ENCODE data around the gene XRN2.

XRN2 gene

GRCh38 chr20:21301940-21302663 is 1.0 kb upstream of the XRN2 start:
- no peak for DNase-seq

GRCh38 chr20:21302664-21303060 is 469 bp upstream of the XRN2 start:
- DNase-seq, result no peak

- DNase-seq, result no peak
These were observed 898 bp downstream of the XRN2 start for GRCh38 chr20:21303872-21304586.

- no peak for DNase-seq
These were observed 5.2 kb downstream of the XRN2 start for GRCh38 chr20:21308340-21308739.

GRCh38 chr20:21309678-21310467 is 6.7 kb downstream of the XRN2 start:
- DNase-seq, result no peak

- no peak for DNase-seq
These were observed 9.8 kb downstream of the XRN2 start for GRCh38 chr20:21312813-21313474.

GRCh38 chr20:21315138-21315537 is 12.0 kb downstream of the XRN2 start:
- DNase-seq, result no peak

GRCh38 chr20:21322083-21322710 is 19.1 kb downstream of the XRN2 start:
- no peak for DNase-seq

- no peak for DNase-seq
These were observed 19.8 kb downstream of the XRN2 start for GRCh38 chr20:21322921-21323331.

- DNase-seq, result no peak
These were observed 20.5 kb downstream of the XRN2 start for GRCh38 chr20:21323640-21324039.

- no peak for DNase-seq
These were observed 21.0 kb downstream of the XRN2 start for GRCh38 chr20:21324126-21324525.

GRCh38 chr20:21325296-21325695 is 22.2 kb downstream of the XRN2 start:
- DNase-seq, result no peak

GRCh38 chr20:21326700-21327099 is 23.6 kb downstream of the XRN2 start:
- no peak for DNase-seq

- no peak for DNase-seq
These were observed 33.5 kb downstream of the XRN2 start for GRCh38 chr20:21336455-21337151.

- DNase-seq, result no peak
These were observed 35.2 kb downstream of the XRN2 start for GRCh38 chr20:21338291-21338690.

- DNase-seq, result no peak
These were observed 36.4 kb downstream of the XRN2 start for GRCh38 chr20:21339499-21339898.

- no peak for DNase-seq
These were observed 38.0 kb downstream of the XRN2 start for GRCh38 chr20:21340991-21341697.

GRCh38 chr20:21342656-21343345 is 39.7 kb downstream of the XRN2 start:
- no peak for DNase-seq

GRCh38 chr20:21344206-21344900 is 41.2 kb downstream of the XRN2 start:
- DNase-seq, result no peak

GRCh38 chr20:21344961-21345360 is 41.8 kb downstream of the XRN2 start:
- no peak for DNase-seq

Data from central memory CD4-positive, alpha-beta T cell (primary cell).